ENCODE measurements around the gene ANKRD33B. TPM values are rescaled to one million over a fixed set of nuclear protein-coding genes. Genes with fewer than 3 reads are reported as not detected.

The ANKRD33B gene
- total RNA-seq, 1 donor from 2014 or later = 14.2 TPM

DNA sequence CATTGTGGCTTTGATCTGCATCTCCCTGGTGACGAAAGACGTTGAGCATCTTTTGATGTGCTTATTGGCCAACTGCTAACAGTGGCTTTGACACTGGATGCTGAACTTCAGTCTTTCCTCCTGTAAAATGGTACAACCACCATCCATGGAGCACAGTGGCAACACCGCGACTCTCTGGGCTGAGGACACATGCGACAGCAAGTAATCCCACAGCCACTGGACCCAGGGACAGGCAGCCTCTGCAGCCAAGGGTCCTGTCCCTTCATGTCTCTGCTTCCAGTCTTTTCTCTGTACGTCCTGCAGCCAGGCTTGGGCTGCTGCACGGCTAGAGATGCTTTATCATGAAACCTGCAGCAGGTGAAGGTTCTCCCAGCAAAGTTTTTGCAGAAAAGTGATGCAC is 113.7 kb downstream of the ANKRD33B start:
- TF ChIP-seq POLR2A (IDR thresholded peaks at IDR 0.05) (no peak), POLR2AphosphoS5 (IDR thresholded peaks at IDR 0.05; ENCODE audit: insufficient read depth in 1 of 2, low read depth in 1 of 2) (no peak)
- TF ChIP-seq, protein P1, sequence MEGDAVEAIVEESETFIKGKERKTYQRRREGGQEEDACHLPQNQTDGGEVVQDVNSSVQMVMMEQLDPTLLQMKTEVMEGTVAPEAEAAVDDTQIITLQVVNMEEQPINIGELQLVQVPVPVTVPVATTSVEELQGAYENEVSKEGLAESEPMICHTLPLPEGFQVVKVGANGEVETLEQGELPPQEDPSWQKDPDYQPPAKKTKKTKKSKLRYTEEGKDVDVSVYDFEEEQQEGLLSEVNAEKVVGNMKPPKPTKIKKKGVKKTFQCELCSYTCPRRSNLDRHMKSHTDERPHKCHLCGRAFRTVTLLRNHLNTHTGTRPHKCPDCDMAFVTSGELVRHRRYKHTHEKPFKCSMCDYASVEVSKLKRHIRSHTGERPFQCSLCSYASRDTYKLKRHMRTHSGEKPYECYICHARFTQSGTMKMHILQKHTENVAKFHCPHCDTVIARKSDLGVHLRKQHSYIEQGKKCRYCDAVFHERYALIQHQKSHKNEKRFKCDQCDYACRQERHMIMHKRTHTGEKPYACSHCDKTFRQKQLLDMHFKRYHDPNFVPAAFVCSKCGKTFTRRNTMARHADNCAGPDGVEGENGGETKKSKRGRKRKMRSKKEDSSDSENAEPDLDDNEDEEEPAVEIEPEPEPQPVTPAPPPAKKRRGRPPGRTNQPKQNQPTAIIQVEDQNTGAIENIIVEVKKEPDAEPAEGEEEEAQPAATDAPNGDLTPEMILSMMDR (IDR thresholded peaks at IDR 0.05) = no peak
- DNase-seq (ENCODE audit: extremely low spot score in 2 of 2) = no peak
- intact Hi-C loops (cut with DNase I) = no loop called here

DNA sequence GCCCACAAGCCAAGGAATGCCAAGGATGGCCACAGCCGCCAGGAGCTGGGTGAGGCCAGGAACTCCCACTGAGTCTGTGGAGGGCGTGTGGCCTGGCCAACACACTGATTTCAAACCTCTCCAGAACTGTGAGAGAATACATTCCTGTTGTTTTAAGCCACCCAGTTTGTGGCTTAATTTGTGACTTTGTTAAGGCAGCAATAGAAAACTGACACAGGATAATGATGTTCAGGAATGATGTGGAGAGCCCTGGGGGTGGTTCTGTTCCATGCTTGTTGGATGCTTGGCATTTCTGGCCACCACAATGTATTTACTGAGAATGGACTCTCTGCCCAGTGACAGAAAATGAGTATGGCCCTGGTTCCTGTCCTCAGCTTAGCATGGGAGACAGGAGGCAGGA is 114.4 kb downstream of the ANKRD33B start:
- no peak overlapping the region for H3K27ac ChIP-seq
- TF ChIP-seq POLR2A (IDR thresholded peaks at IDR 0.05) (no peak), POLR2AphosphoS5 (IDR thresholded peaks at IDR 0.05; ENCODE audit: insufficient read depth in 1 of 2, low read depth in 1 of 2) (no peak)
- TF ChIP-seq, protein P1 (IDR thresholded peaks at IDR 0.05) = no peak

More for the DNA sequence above, 113.7 kb downstream of the ANKRD33B start:
- H3K27ac ChIP-seq = no peak overlapping the region
- H3K4me1 ChIP-seq = no peaks in the 10 kb centered on the region
- peaks cover 7 to 31% of the 10 kb centered on the region in 2 donors for H3K36me3 ChIP-seq
- no peaks in the 10 kb centered on the region for H3K27me3 ChIP-seq
- no peaks in the 10 kb centered on the region for H3K9me3 ChIP-seq
- H3K4me3 ChIP-seq = no peak overlapping the region

DNA sequence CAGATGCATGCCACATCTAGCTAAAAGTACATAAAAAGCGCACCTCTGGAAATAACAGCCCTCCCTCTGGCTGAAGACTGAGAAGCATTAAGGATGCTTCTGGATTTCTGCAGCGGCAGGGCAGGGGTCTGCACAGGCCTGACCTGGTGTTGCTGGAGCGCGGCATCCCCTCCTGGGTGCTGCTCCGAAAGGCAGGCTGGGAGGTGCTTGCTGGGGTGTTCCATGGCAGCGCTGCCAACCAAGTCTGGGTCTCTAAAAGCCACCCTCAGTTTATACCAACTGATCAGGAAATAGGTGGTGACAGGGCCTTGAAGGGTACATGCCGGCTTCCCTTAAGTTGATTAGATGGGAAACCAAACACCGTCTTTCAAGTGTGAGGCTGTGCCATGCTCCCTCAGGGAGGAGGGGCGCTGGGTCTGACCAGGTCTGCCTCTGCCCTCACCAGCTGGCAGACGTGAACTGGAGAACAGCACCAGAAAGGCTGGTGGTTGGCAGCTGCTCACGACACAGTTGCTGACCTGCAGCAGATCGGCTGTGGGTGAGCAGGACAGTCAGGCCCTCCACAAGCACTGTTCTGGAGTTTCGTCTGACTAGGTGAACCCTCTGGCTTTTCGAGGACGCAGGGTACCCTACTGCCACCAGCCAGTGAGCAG is 115.6 kb downstream of the ANKRD33B start:
- Histone ChIP-seq H3K36me3 (peaks cover 7 to 37% of the 10 kb centered on the region in 2 donors), H3K4me1 (no peaks in the 10 kb centered on the region), H3K27ac (no peak overlapping the region), H3K4me3 (no peak overlapping the region), H3K9me3 (no peaks in the 10 kb centered on the region), H3K27me3 (no peaks in the 10 kb centered on the region)
- intact Hi-C loops (cut with DNase I) = no loop called here
- no peak for DNase-seq (ENCODE audit: extremely low spot score in 2 of 2)
- TF ChIP-seq POLR2AphosphoS5 (IDR thresholded peaks at IDR 0.05; ENCODE audit: insufficient read depth in 1 of 2, low read depth in 1 of 2) = no peak
- no peak for TF ChIP-seq POLR2A (IDR thresholded peaks at IDR 0.05)
- TF ChIP-seq, protein P1 (IDR thresholded peaks at IDR 0.05) = no peak

More for the DNA sequence above, 114.4 kb downstream of the ANKRD33B start:
- no peak for DNase-seq (ENCODE audit: extremely low spot score in 2 of 2)
- intact Hi-C loops (cut with DNase I) = no loop called here
- Histone ChIP-seq H3K9me3 (no peaks in the 10 kb centered on the region), H3K4me1 (no peaks in the 10 kb centered on the region), H3K27me3 (no peaks in the 10 kb centered on the region), H3K4me3 (no peak overlapping the region), H3K36me3 (peaks cover 7 to 37% of the 10 kb centered on the region in 2 donors)

DNA sequence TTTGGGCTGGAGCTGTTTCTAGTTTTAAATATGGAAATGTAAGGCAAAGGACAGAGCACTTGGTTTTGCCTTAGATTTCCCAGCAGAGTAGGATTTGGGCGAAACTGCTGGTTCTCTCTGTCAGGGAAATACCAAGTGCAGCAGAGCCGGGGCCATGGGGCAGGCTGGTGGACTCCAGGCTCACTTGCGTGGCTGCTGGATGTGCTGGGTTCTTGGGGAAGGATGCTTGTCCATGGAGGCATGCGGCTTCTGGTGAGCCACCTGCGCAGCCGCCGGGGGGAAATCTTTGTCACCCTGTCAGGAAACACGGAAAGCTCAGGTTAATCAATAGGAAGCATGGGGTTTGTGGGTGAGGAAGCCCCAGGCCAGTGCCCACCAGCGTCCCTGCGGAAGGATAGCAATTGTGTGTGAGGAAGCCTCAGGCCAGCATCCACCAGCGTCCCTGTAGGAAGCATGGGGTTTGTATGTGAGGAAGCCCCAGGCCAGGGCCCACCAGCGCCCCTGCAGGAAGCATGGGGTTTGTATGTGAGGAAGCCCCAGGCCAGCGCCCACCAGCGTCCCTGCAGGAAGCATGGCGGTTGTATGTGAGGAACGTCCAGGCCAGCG is 117.1 kb downstream of the ANKRD33B start:
- Histone ChIP-seq H3K4me1 (no peaks in the 10 kb centered on the region), H3K9me3 (no peaks in the 10 kb centered on the region), H3K27ac (no peak overlapping the region), H3K4me3 (no peak overlapping the region), H3K27me3 (no peaks in the 10 kb centered on the region), H3K36me3 (peaks cover 7 to 37% of the 10 kb centered on the region in 2 donors)
- intact Hi-C loops (cut with DNase I) = no loop called here
- TF ChIP-seq POLR2A (IDR thresholded peaks at IDR 0.05) = no peak
- TF ChIP-seq, protein P1 (IDR thresholded peaks at IDR 0.05) = no peak
- TF ChIP-seq POLR2AphosphoS5 (IDR thresholded peaks at IDR 0.05; ENCODE audit: insufficient read depth in 1 of 2, low read depth in 1 of 2) = no peak
- DNase-seq (ENCODE audit: extremely low spot score in 2 of 2) = no peak

Data from vagina (tissue), 2 donors.